ENCODE data around the gene SH3YL1. TPM values are rescaled to one million over a fixed set of nuclear protein-coding genes. Genes with fewer than 3 reads are reported as not detected.

The SH3YL1 gene
- total RNA-seq, 6 experiments from 2014 or later = 9.9 to 14.2 (median 12.7) TPM

DNA sequence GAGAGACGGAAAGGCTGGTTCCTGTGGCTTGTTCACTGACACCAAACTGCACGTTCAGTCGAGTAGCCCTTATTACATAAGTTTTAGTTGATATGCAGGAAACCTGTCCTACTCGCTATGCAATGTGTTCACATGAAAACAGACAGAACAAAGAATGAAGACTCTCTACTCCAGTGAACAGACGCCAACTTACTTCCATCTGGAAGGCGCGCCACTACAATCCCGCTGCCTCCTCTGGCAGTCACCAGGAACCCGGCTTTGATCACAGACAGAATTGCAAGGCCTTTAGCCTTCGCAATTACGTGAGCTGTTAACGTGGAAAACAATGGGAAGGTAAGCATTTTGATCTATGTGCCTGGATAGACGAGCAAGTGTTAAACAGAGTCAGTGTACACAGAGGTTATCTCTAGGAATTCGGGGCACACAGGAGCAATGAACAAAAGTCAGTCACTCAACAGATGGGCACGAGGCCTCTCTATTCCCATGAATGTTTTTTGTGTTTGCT lies 14.2 kb downstream of the SH3YL1 start:
- H3K4me1 Mint-ChIP-seq (ENCODE audit: low read depth) = peaks cover 10% of the 10 kb centered on the region
- TF ChIP-seq CTCF (IDR thresholded peaks at IDR 0.05) = no peak
- H3K4me3 Mint-ChIP-seq = no peak overlapping the region
- no peaks in the 10 kb centered on the region; the same call in 1 of the 2 replicates for H3K27me3 Mint-ChIP-seq (ENCODE audit: insufficient read depth)
- no peaks in the 10 kb centered on the region for H3K9me3 Mint-ChIP-seq
- no peak for DNase-seq
- H3K36me3 Mint-ChIP-seq (ENCODE audit: low read depth) = 0 out of 2 replicates have a peak, but pooled peaks cover 4% of the 10 kb centered on the region
- no peak overlapping the region for H3K27ac Mint-ChIP-seq

DNA sequence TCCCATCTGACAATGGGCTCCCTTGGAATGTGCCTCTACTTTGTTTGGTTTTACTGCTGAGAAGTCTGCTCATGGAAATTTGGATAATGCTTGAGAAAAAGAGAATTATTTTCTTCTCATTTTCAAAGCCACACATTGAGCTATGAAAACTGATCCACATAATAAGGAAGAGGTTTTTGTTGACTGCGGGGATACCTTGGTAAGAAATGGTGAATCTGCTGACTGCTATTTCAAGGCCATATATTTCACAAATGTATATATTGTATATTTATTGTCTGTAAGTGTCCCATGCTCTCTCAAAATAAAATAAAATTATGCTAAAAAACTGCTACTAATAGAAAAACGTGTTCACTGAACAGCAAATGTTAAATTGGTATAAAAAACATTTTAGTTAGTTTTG lies 15.1 kb downstream of the SH3YL1 start:
- no peak for DNase-seq
- peaks cover 10% of the 10 kb centered on the region for H3K4me1 Mint-ChIP-seq (ENCODE audit: low read depth)
- H3K27me3 Mint-ChIP-seq (ENCODE audit: insufficient read depth) = peaks cover 1% of the 10 kb centered on the region; the same call in 1 of the 2 replicates
- H3K9me3 Mint-ChIP-seq = no peaks in the 10 kb centered on the region
- H3K36me3 Mint-ChIP-seq (ENCODE audit: low read depth) = peaks cover 4% of the 10 kb centered on the region; the same call in 1 of the 2 replicates
- no peak overlapping the region for H3K27ac Mint-ChIP-seq
- no peak overlapping the region for H3K4me3 Mint-ChIP-seq
- no peak for TF ChIP-seq CTCF (IDR thresholded peaks at IDR 0.05)

- peaks cover 10% of the 10 kb centered on the region for H3K4me1 Mint-ChIP-seq (ENCODE audit: low read depth)
- peak overlapping the region; percentile 55 for H3K27ac Mint-ChIP-seq
- TF ChIP-seq CTCF (IDR thresholded peaks at IDR 0.05) = peak; percentile 89
- peaks cover 1% of the 10 kb centered on the region; the same call in 1 of the 2 replicates for H3K27me3 Mint-ChIP-seq (ENCODE audit: insufficient read depth)
- peaks cover 19% of the 10 kb centered on the region for H3K36me3 Mint-ChIP-seq (ENCODE audit: low read depth)
- no peaks in the 10 kb centered on the region for H3K9me3 Mint-ChIP-seq
- peak; percentile 67 for DNase-seq
- no peak overlapping the region for H3K4me3 Mint-ChIP-seq
Observed at GRCh38 chr2:246489-247144, 17.2 kb downstream of the SH3YL1 start.

GRCh38 chr2:244547-244946 lies 19.3 kb downstream of the SH3YL1 start:
- peaks cover 10% of the 10 kb centered on the region for H3K4me1 Mint-ChIP-seq (ENCODE audit: low read depth)
- peaks cover 1% of the 10 kb centered on the region; the same call in 1 of the 2 replicates for H3K27me3 Mint-ChIP-seq (ENCODE audit: insufficient read depth)
- no peak for DNase-seq
- H3K27ac Mint-ChIP-seq = no peak overlapping the region
- no peaks in the 10 kb centered on the region for H3K9me3 Mint-ChIP-seq
- H3K36me3 Mint-ChIP-seq (ENCODE audit: low read depth) = peaks cover 24% of the 10 kb centered on the region
- TF ChIP-seq CTCF (IDR thresholded peaks at IDR 0.05) = no peak
- H3K4me3 Mint-ChIP-seq = no peak overlapping the region

GRCh38 chr2:238869-239268 lies 25.0 kb downstream of the SH3YL1 start:
- H3K4me3 Mint-ChIP-seq = no peak overlapping the region
- H3K9me3 Mint-ChIP-seq = no peaks in the 10 kb centered on the region
- peaks cover 20% of the 10 kb centered on the region for H3K36me3 Mint-ChIP-seq (ENCODE audit: low read depth)
- no peak overlapping the region for H3K27ac Mint-ChIP-seq
- TF ChIP-seq CTCF (IDR thresholded peaks at IDR 0.05) = no peak
- DNase-seq = no peak
- peaks cover under 1% of the 10 kb centered on the region; the same call in 1 of the 2 replicates for H3K27me3 Mint-ChIP-seq (ENCODE audit: insufficient read depth)
- H3K4me1 Mint-ChIP-seq (ENCODE audit: low read depth) = no peaks in the 10 kb centered on the region
